DMS114 treated with DMSO at 0.1 percent for 48 hours (cell line): ENCODE results near the gene HSPG2.
"Not testable (repeated sequence)": the region's sequence is repeated elsewhere in the genome, so short reads cannot be mapped to it uniquely, and the experiment has no call there.

Source experiments
- DNase-seq: peaks from one replicate; lab custom pipeline; 2025; ENCODE audit not compliant: unreplicated experiment; lab: John Stamatoyannopoulos, UW

Gene HSPG2

GRCh38 chr1:21830792-21831453, 106.2 kb downstream of the HSPG2 start:
- no peak for DNase-seq

- DNase-seq, result no peak
Measured at GRCh38 chr1:21829294-21829693, 107.8 kb downstream of the HSPG2 start.

GRCh38 chr1:21828506-21829210, 108.5 kb downstream of the HSPG2 start:
- no peak for DNase-seq

GRCh38 chr1:21828075-21828474, 109.0 kb downstream of the HSPG2 start:
- DNase-seq, result no peak

GRCh38 chr1:21827141-21827679, 109.9 kb downstream of the HSPG2 start:
- no peak for DNase-seq

- DNase-seq, result not testable (repeated sequence)
Measured at GRCh38 chr1:21826694-21827093, 110.4 kb downstream of the HSPG2 start.

GRCh38 chr1:21825393-21825792, 111.7 kb downstream of the HSPG2 start:
- no peak for DNase-seq

- no peak for DNase-seq
Measured at GRCh38 chr1:21824926-21825325, 112.2 kb downstream of the HSPG2 start.

- DNase-seq, result no peak
Measured at GRCh38 chr1:21823980-21824702, 113.0 kb downstream of the HSPG2 start.

- DNase-seq, result no peak
Measured at GRCh38 chr1:21823206-21823979, 113.7 kb downstream of the HSPG2 start.

- no peak for DNase-seq
Measured at GRCh38 chr1:21822349-21822748, 114.8 kb downstream of the HSPG2 start.

- no peak for DNase-seq
Measured at GRCh38 chr1:21821385-21822019, 115.6 kb downstream of the HSPG2 start.

- DNase-seq, result no peak
Measured at GRCh38 chr1:21820597-21821232, 116.4 kb downstream of the HSPG2 start.

GRCh38 chr1:21818656-21819055, 118.5 kb downstream of the HSPG2 start:
- no peak for DNase-seq

GRCh38 chr1:21816602-21817302, 120.4 kb downstream of the HSPG2 start:
- DNase-seq, result no peak

- DNase-seq, result no peak
Measured at GRCh38 chr1:21815724-21816321, 121.3 kb downstream of the HSPG2 start.

GRCh38 chr1:21814981-21815582, 122.0 kb downstream of the HSPG2 start:
- no peak for DNase-seq

- no peak for DNase-seq
Measured at GRCh38 chr1:21814241-21814918, 122.7 kb downstream of the HSPG2 start.
